GM12878 (cell line): ENCODE results near the gene SLC45A3. TPM values are rescaled to one million over a fixed set of nuclear protein-coding genes. Genes with fewer than 3 reads are reported as not detected.

Experiments used
- BCL11A ChIP-seq: IDR thresholded peaks from 2 replicates; pipeline ENCODE4 v1.6.1; 2011; ENCODE audit warnings: low read depth, low read length
- CBX5 ChIP-seq: sonication (generic); IDR thresholded peaks from 2 replicates; pipeline ENCODE4 v1.6.1; 2016; ENCODE audit warnings: low read depth, moderate library complexity, mild to moderate bottlenecking, inconsistent platforms
- CEBPB ChIP-seq, 2 experiments: fragments of 150-350 bp in 1 of 2; IDR thresholded peaks; 2 replicates each; pipeline ENCODE4 v1.6.1; 2012 to 2014; ENCODE audit warnings: low read depth in 2 of 2, low read length in 2 of 2, borderline replicate concordance in 1 of 2, inconsistent platforms in 1 of 2
- CUX1 ChIP-seq: IDR thresholded peaks from 2 replicates; pipeline ENCODE4 v1.6.1; 2012; ENCODE audit warnings: improper control_type of control experiment, low read depth, low read length; ENCODE audit not compliant: insufficient replicate concordance
- IRF3 ChIP-seq: fragments of 450-650 bp; IDR thresholded peaks from 2 replicates; pipeline ENCODE4 v1.6.1; 2014; ENCODE audit warnings: mild to moderate bottlenecking
- IRF4 ChIP-seq: IDR thresholded peaks from 2 replicates; pipeline ENCODE4 v1.6.1; 2011; ENCODE audit warnings: low read depth, low read length
- PBX3 ChIP-seq: IDR thresholded peaks from 2 replicates; pipeline ENCODE4 v1.6.1; 2011; ENCODE audit warnings: mild to moderate bottlenecking, low read depth, low read length, moderate library complexity; ENCODE audit not compliant: insufficient replicate concordance
- RB1 ChIP-seq: fragments of 450-650 bp; formaldehyde crosslinking; IDR thresholded peaks from 2 replicates; pipeline ENCODE4 v1.6.1; 2017; ENCODE audit warnings: mild to moderate bottlenecking, borderline replicate concordance
- SMARCA5 ChIP-seq: fragments of 450-650 bp; IDR thresholded peaks from 2 replicates; pipeline ENCODE4 v1.6.1; 2017; ENCODE audit warnings: mild to moderate bottlenecking
- SUZ12 ChIP-seq: fragments of 200-600 bp; sonication (generic); IDR thresholded peaks from one replicate; pipeline ENCODE4 v1.6.1; 2018; ENCODE audit warnings: antibody characterized with exemption, mild to moderate bottlenecking; ENCODE audit not compliant: unreplicated experiment
- ZZZ3 ChIP-seq: IDR thresholded peaks from 2 replicates; pipeline ENCODE4 v1.6.1; 2011; ENCODE audit warnings: low read depth; ENCODE audit not compliant: control insufficient read depth, insufficient read length
- polyA plus RNA-seq, 11 experiments: library from polyadenylated mRNA; depleted of rRNA in 4 of 11; unstranded in 6 of 11; stranded (reverse) in 5 of 11; fragments of >200 nt; fragmentation: Nextera tagmentation in 4 of 11; fragmentation: Illumina TruSeq in 1 of 11; extraction: Ambion mirVana in 4 of 11; extraction: Trizol in 1 of 11; gene quantifications; 1 replicate in 1 of 11; 2 replicates in 10 of 11; pipeline versions ENCODE4 v1.2.1 to v1.2.3, GENCODE V29; 2011 to 2016; ENCODE audit warnings: inconsistent platforms in 2 of 11, missing spikeins in 2 of 11, low read depth in 1 of 11
- total RNA-seq, 4 experiments: library from RNA; depleted of rRNA in 3 of 4; stranded (reverse); fragments of >200 nt in 3 of 4; fragmentation: Illumina TruSeq in 1 of 4; extraction: Trizol in 1 of 4; gene quantifications; 2 replicates each; pipeline versions ENCODE4 v1.2.1 to v1.2.3, GENCODE V29; 2013 to 2021

The SLC45A3 gene
- total and polyA plus RNA-seq, 10 of the 15 experiments (the other 5 are each of a cell fraction or from before 2014, with no cell fraction given): 0.26 to 10.3 (median 4.1) TPM

GRCh38 chr1:205714190-205714905 lies 34.0 kb upstream of the SLC45A3 start (continued):
- TF ChIP-seq CUX1: no peak
- TF ChIP-seq IRF4: no peak
- TF ChIP-seq SUZ12: no peak
- TF ChIP-seq ZZZ3: no peak
- TF ChIP-seq CEBPB (IDR thresholded peaks at IDR 0.05; ENCODE audit: borderline replicate concordance in 1 of 2, low read depth in 2 of 2, low read length in 2 of 2): no peak
- no peak for TF ChIP-seq PBX3
- no peak for TF ChIP-seq CBX5
- no peak for TF ChIP-seq BCL11A
- TF ChIP-seq SMARCA5: no peak
- no peak for TF ChIP-seq RB1
- no peak for TF ChIP-seq IRF3
